Subcutaneous abdominal adipose tissue (tissue), 5 donors: ENCODE data around the gene TPI1.
"Not testable (repeated sequence)": the region's sequence is repeated elsewhere in the genome, so short reads cannot be mapped to it uniquely, and the experiment has no call there.

Source experiments
- H3K27ac ChIP-seq: one replicate; pipeline ENCODE4 v1.7.0; 2013; ENCODE audit warnings: low read depth, mild to moderate bottlenecking, inconsistent platforms, low read length, moderate library complexity
- H3K27me3 ChIP-seq, 5 donors: one replicate each; pipeline ENCODE4 v1.7.0; 2013; ENCODE audit warnings: low read length in 5 of 5, inconsistent platforms in 1 of 5; ENCODE audit not compliant: control insufficient read depth in 5 of 5, insufficient read depth in 4 of 5
- H3K36me3 ChIP-seq, 5 donors: one replicate each; pipeline ENCODE4 v1.7.0; 2013; ENCODE audit warnings: low read length in 5 of 5; ENCODE audit not compliant: control insufficient read depth in 5 of 5, insufficient read depth in 5 of 5
- H3K4me1 ChIP-seq, 5 donors: one replicate each; pipeline ENCODE4 v1.7.0; 2013; ENCODE audit warnings: low read length in 5 of 5, mild to moderate bottlenecking in 3 of 5, moderate library complexity in 1 of 5; ENCODE audit not compliant: control insufficient read depth in 5 of 5, insufficient read depth in 5 of 5
- H3K4me3 ChIP-seq, 5 donors: one replicate each; pipeline ENCODE4 v1.7.0; 2013; ENCODE audit warnings: low read length in 5 of 5, low read depth in 1 of 5
- H3K9ac ChIP-seq, 5 donors: one replicate each; pipeline ENCODE4 v1.7.0; 2013; ENCODE audit warnings: low read length in 5 of 5, mild to moderate bottlenecking in 4 of 5, moderate library complexity in 3 of 5
- H3K9me3 ChIP-seq, 5 donors: one replicate each; pipeline ENCODE4 v1.7.0; 2013; ENCODE audit warnings: low read length in 5 of 5; ENCODE audit not compliant: control insufficient read depth in 5 of 5
- donor health status: healthy.
- donor health status: healthy.
- donor health status: healthy.
- donor health status: healthy.
- donor health status: healthy.

Gene TPI1

GRCh38 chr12:6888794-6889193, 21.5 kb downstream of the TPI1 start:
- peaks cover 0 to 13% (median 11%) of the 10 kb centered on the region in 5 donors for H3K4me1 ChIP-seq
- not testable (repeated sequence) for H3K9me3 ChIP-seq, H3K9ac ChIP-seq, H3K27me3 ChIP-seq, H3K27ac ChIP-seq, H3K4me3 ChIP-seq
- H3K36me3 ChIP-seq: peaks cover 0 to 15% (median 5%) of the 10 kb centered on the region in 5 donors

GRCh38 chr12:6889775-6890573, 22.6 kb downstream of the TPI1 start:
- Histone ChIP-seq H3K9ac (peak overlapping the region in 3 of 5 donors; percentile 43 to 79 (median 75)), H3K4me3 (peak overlapping the region in 2 of 5 donors; percentile 68 to 76)

GRCh38 chr12:6890789-6891645, 23.7 kb downstream of the TPI1 start:
- Histone ChIP-seq H3K36me3 (no peaks in the 10 kb centered on the region), H3K27ac (peak overlapping the region; percentile 95), H3K9ac (peak overlapping the region; percentile 77 to 94 (median 88)), H3K4me1 (peaks cover 0 to 13% (median 11%) of the 10 kb centered on the region in 5 donors), H3K27me3 (no peaks in the 10 kb centered on the region), H3K4me3 (peak overlapping the region; percentile 61 to 76 (median 69)), H3K9me3 (no peaks in the 10 kb centered on the region)

More at GRCh38 chr12:6889775-6890573, 22.6 kb downstream of the TPI1 start:
- H3K27me3 ChIP-seq, H3K9me3 ChIP-seq, H3K36me3 ChIP-seq: not testable (repeated sequence)
- Histone ChIP-seq H3K27ac (peak overlapping the region; percentile 95), H3K4me1 (peaks cover 0 to 13% (median 11%) of the 10 kb centered on the region in 5 donors)

- peak overlapping the region; percentile 77 to 94 (median 88) for H3K9ac ChIP-seq
- H3K36me3 ChIP-seq: no peaks in the 10 kb centered on the region
- no peaks in the 10 kb centered on the region for H3K27me3 ChIP-seq
- H3K27ac ChIP-seq: peak overlapping the region; percentile 94
- H3K4me1 ChIP-seq: peaks cover 0 to 13% (median 11%) of the 10 kb centered on the region in 5 donors
- peak overlapping the region; percentile 61 to 75 (median 65) for H3K4me3 ChIP-seq
- no peaks in the 10 kb centered on the region for H3K9me3 ChIP-seq
These were observed 24.3 kb downstream of the TPI1 start for GRCh38 chr12:6891646-6892001.

- not testable (repeated sequence) for H3K9ac ChIP-seq, H3K27me3 ChIP-seq, H3K36me3 ChIP-seq, H3K27ac ChIP-seq, H3K9me3 ChIP-seq, H3K4me3 ChIP-seq
- peaks cover 0 to 13% (median 11%) of the 10 kb centered on the region in 5 donors for H3K4me1 ChIP-seq
These were observed 25.4 kb downstream of the TPI1 start for GRCh38 chr12:6892683-6893082.

GRCh38 chr12:6894321-6894720, 27.0 kb downstream of the TPI1 start:
- Histone ChIP-seq H3K9ac (no peak overlapping the region), H3K27ac (no peak overlapping the region), H3K27me3 (no peaks in the 10 kb centered on the region), H3K9me3 (no peaks in the 10 kb centered on the region), H3K4me1 (peaks cover 0 to 13% (median 11%) of the 10 kb centered on the region in 5 donors), H3K36me3 (no peaks in the 10 kb centered on the region), H3K4me3 (no peak overlapping the region)

- no peak overlapping the region for H3K4me3 ChIP-seq
- no peak overlapping the region for H3K27ac ChIP-seq
- H3K9ac ChIP-seq: no peak overlapping the region
- no peaks in the 10 kb centered on the region for H3K36me3 ChIP-seq
- H3K27me3 ChIP-seq: no peaks in the 10 kb centered on the region
- peaks cover 0 to 8% (median under 1%) of the 10 kb centered on the region in 5 donors for H3K4me1 ChIP-seq
- H3K9me3 ChIP-seq: no peaks in the 10 kb centered on the region
These were observed 29.6 kb downstream of the TPI1 start for GRCh38 chr12:6896846-6897435.

- H3K9ac ChIP-seq: no peak overlapping the region
- no peaks in the 10 kb centered on the region for H3K27me3 ChIP-seq
- H3K27ac ChIP-seq: no peak overlapping the region
- H3K4me3 ChIP-seq: no peak overlapping the region
- H3K36me3 ChIP-seq: no peaks in the 10 kb centered on the region
- H3K9me3 ChIP-seq: no peaks in the 10 kb centered on the region
- peaks cover 0 to 12% (median 7%) of the 10 kb centered on the region in 5 donors for H3K4me1 ChIP-seq
These were observed 32.1 kb downstream of the TPI1 start for GRCh38 chr12:6899427-6899826.

GRCh38 chr12:6899837-6900519, 32.6 kb downstream of the TPI1 start:
- H3K9ac ChIP-seq: no peak overlapping the region

More at GRCh38 chr12:6899837-6900519, 32.6 kb downstream of the TPI1 start:
- H3K4me3 ChIP-seq: no peak overlapping the region
- no peak overlapping the region for H3K27ac ChIP-seq
- H3K4me1 ChIP-seq: peaks cover 0 to 16% (median 11%) of the 10 kb centered on the region in 5 donors
- H3K36me3 ChIP-seq: no peaks in the 10 kb centered on the region
- no peaks in the 10 kb centered on the region for H3K27me3 ChIP-seq
- H3K9me3 ChIP-seq: no peaks in the 10 kb centered on the region
